Heart right ventricle (tissue), 16 donors: ENCODE measurements around the gene OPTC. TPM values are rescaled to one million over a fixed set of nuclear protein-coding genes. Genes with fewer than 3 reads are reported as not detected.

Experiments
- ATAC-seq, 8 donors: fragments of 200-7000 bp; cut with Tn5 transposase; one replicate each; pipeline ENCODE4 v1.9.1; 2020; ENCODE audit warnings: mild to moderate bottlenecking in 8 of 8, moderate library complexity in 8 of 8, moderate number of reproducible peaks in 1 of 8
- DNase-seq, 2 donors: peaks; one replicate each; pipeline ENCODE4 v3.0.0-alpha.2; 2020
- H3K27ac ChIP-seq, 10 donors: fragments of 200-600 bp; sonication (generic) in 2 of 10; one replicate each; pipeline versions ENCODE4 v1.5.0 to v1.8.0; 2020 to 2022; ENCODE audit warnings: mild to moderate bottlenecking in 3 of 10
- H3K27me3 ChIP-seq, 7 donors: fragments of 200-600 bp; one replicate each; pipeline ENCODE4 v1.8.0; 2021 to 2022; ENCODE audit warnings: mild to moderate bottlenecking in 2 of 7
- H3K36me3 ChIP-seq, 9 donors: fragments of 200-600 bp; sonication (generic) in 1 of 9; one replicate each; pipeline versions ENCODE4 v1.5.0 to v1.8.0; 2020 to 2022; ENCODE audit warnings: mild to moderate bottlenecking in 2 of 9
- H3K4me1 ChIP-seq, 9 donors: fragments of 200-600 bp; sonication (generic) in 1 of 9; one replicate each; pipeline versions ENCODE4 v1.5.0 to v1.8.0; 2020 to 2022; ENCODE audit warnings: mild to moderate bottlenecking in 4 of 9
- H3K4me3 ChIP-seq, 10 donors: fragments of 200-600 bp; sonication (generic) in 2 of 10; one replicate each; pipeline versions ENCODE4 v1.5.0 to v1.8.0; 2020 to 2022; ENCODE audit warnings: mild to moderate bottlenecking in 7 of 10, moderate library complexity in 2 of 10
- H3K9me3 ChIP-seq, 11 donors: fragments of 200-600 bp in 10 of 11; sonication (generic) in 2 of 11; one replicate each; pipeline versions ENCODE4 v1.5.0 to v1.8.0; 2013 to 2022; ENCODE audit warnings: mild to moderate bottlenecking in 2 of 11, control low read depth in 1 of 11, moderate library complexity in 1 of 11
- WGBS, 2 donors: extraction: QIAGEN DNeasy Blood & Tissue Kit; methylation state at CpG; one replicate each; pipeline ENCODE4 v1.1.7; 2013; ENCODE audit warnings: inconsistent platforms in 1 of 2; 5-methylcytosine and 5-hydroxymethylcytosine counted together
- intact Hi-C, 10 donors: fragments of 100-400 bp; cut with DNase I; formaldehyde crosslinking; loops; one replicate each; pipeline versions ENCODE4 v1.11.1 to v1.14.2; 2022
- polyA plus RNA-seq, 2 donors: library from polyadenylated mRNA; stranded (reverse); fragments of 200-250 nt; gene quantifications; one replicate each; pipeline ENCODE4 v1.2.3, GENCODE V29; 2013
- total RNA-seq, 10 donors: library from RNA; stranded (reverse); fragmentation: NEBNext Ultra II Directional in 3 of 10; extraction: Animal tissue kit (Norgen Biotek cat#: 25700) in 3 of 10; gene quantifications; one replicate each; pipeline versions ENCODE4 v1.2.1 to v1.2.4, GENCODE V29; 2021 to 2023
- TF ChIP-seq, protein P1 (sequence below), 9 donors: fragments of 200-600 bp; sonication (generic) in 2 of 9; IDR thresholded peaks; one replicate each; pipeline versions ENCODE4 v1.5.0 to v1.8.0; 2021 to 2022; ENCODE audit warnings: antibody characterized with exemption in 9 of 9, mild to moderate bottlenecking in 5 of 9, moderate library complexity in 1 of 9
- donor health status: Arrhythmogenic right ventricular cardiomyopathy.
- donor health status: ischemic (EF 13 %, LVEDD 7.1; RV severe dilation, severe dysfunction).
- donor health status: healthy with polysubstance abuse.
- donor health status: DM: no; HTN: yes; CAD: no.
- donor health status: DM: no; HTN: no; CAD: no.
- donor health status: ischemic (EF 25% LVEDD 6.9; RV normal size, moderate dysfunction).
- donor health status: ischemic (EF 25% LVEDD 5.7; RV mildly dilated, moderate dysfunction).
- donor health status: healthy.
- donor health status: DM: yes; HTN: yes; CAD: no.
- donor health status: Ischemic cardiomyopathy.
- donor health status: ischemic (EF 35%, LVEDD 5.7; RV mildly dilated, moderate dysfunction).
- donor health status: nonischemic (EF 11% LVEDD 7.7; RV severe dilation, severe dysfunction).
- donor health status: DM: yes; HTN: yes; CAD: no.
- donor health status: PGD.
- donor health status: ischemic (EF 29% LVEDD 5.4; RV normal size, mild dysfunction).
- donor health status: nonischemic (EF 23%, LVEDD 6.1; RV moderate dilation, normal function).

Gene OPTC
- total and polyA plus RNA-seq, 12 donors, result not detected

DNA sequence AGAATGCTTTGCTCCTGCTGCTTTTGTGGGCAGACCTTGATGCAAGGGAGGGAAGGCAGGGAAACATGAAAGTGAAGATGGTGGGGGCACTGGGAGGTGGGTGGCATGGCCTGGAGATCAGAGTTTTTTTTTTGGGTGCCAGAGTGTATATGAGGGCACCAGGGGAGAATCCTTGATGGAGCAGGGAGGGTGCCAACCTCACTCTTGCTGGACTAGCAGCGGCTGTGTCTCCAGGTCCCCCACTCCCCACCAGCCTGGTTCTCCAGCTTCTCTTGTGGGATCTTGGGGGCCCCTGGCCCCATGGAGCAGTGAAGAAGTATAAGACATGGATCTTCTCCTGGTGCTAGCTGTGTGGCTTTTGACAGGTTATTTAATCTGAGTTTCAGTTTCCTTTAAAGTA, 31.8 kb upstream of the OPTC start:
- DNase-seq (no peak), ATAC-seq (no peak)
- intact Hi-C loops, result loop anchor here in 1 of 10 donors (1.0 kb wide), 1 partner anchor 30 kb away; no protein-coding TSS in a partner anchor
- TF ChIP-seq, protein P1, sequence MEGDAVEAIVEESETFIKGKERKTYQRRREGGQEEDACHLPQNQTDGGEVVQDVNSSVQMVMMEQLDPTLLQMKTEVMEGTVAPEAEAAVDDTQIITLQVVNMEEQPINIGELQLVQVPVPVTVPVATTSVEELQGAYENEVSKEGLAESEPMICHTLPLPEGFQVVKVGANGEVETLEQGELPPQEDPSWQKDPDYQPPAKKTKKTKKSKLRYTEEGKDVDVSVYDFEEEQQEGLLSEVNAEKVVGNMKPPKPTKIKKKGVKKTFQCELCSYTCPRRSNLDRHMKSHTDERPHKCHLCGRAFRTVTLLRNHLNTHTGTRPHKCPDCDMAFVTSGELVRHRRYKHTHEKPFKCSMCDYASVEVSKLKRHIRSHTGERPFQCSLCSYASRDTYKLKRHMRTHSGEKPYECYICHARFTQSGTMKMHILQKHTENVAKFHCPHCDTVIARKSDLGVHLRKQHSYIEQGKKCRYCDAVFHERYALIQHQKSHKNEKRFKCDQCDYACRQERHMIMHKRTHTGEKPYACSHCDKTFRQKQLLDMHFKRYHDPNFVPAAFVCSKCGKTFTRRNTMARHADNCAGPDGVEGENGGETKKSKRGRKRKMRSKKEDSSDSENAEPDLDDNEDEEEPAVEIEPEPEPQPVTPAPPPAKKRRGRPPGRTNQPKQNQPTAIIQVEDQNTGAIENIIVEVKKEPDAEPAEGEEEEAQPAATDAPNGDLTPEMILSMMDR (IDR thresholded peaks at IDR 0.05), result no peak
- Histone ChIP-seq H3K27me3 (peaks cover 0 to 14% (median 0%) of the 10 kb centered on the region in 7 donors), H3K27ac (no peak overlapping the region), H3K9me3 (no peaks in the 10 kb centered on the region), H3K4me1 (peaks cover 4 to 41% (median 27%) of the 10 kb centered on the region in 9 donors), H3K36me3 (no peaks in the 10 kb centered on the region), H3K4me3 (no peak overlapping the region)
- 94 to 97% methylated on average over 1 of the region's 1 CpG for WGBS, 2 donors

DNA sequence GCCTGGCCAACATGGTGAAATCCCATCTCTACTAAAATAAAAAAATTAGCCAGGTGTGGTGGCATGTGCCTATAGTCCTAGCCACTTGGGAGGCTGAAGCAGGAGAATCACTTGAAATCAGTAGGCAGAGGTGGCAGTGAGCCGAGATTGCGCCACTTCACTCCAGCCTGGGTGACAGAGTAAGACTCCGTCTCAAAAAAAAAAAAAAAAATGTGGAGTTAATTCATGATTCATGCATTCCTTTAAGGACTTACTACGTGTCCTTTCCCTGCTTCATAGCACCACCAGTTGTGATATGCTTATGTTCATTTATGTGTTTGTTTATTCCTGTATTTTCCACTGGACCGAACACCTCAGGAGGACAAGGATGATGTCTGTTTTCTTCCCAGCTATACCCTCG, 31.1 kb upstream of the OPTC start:
- H3K4me1 ChIP-seq, result peaks cover 4 to 48% (median 35%) of the 10 kb centered on the region in 9 donors
- ATAC-seq (no peak), DNase-seq (no peak)
- H3K27me3 ChIP-seq, result peaks cover 0 to 14% (median 0%) of the 10 kb centered on the region in 7 donors
- H3K9me3 ChIP-seq, result no peaks in the 10 kb centered on the region
- intact Hi-C loops, result loop anchor here in 1 of 10 donors (1.0 kb wide), 1 partner anchor 29 kb away; no protein-coding TSS in a partner anchor
- WGBS, 2 donors, result 90 to 92% methylated on average over 6 of the region's 6 CpGs
- no peak overlapping the region for H3K4me3 ChIP-seq
- TF ChIP-seq, protein P1 (IDR thresholded peaks at IDR 0.05), result no peak
- H3K36me3 ChIP-seq, result no peaks in the 10 kb centered on the region
- H3K27ac ChIP-seq, result peak overlapping the region in 4 of 10 donors; percentile 14 to 75 (median 50)

DNA sequence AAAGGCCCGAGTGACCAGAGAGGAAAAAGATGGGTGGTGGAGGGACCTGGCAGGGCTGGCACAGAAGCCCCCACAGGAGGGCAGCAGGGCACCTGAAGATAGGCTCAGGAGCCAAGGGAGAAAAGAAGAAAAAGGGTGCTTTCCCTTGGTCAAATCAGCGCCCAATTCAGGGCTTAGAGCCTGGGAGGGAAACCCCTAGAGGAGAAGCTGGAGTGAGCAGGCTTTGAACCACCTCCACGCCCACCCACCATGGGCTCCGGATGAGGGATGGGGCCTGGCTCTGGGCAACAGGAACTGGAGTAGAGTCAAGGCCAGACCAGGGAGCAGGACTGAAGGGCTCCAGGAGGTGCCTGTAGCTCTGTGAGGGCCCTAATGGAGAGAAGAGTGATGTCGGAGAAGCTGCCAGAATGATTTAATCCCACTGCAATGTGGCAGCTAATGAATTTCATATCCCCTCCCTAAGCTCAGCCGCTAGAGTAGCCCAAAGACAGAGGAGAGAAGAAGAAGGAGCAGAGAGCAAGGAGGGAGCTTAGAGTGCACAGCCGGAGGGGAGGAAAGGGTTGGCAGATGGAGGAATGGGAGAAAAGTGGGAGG, 30.4 kb upstream of the OPTC start:
- 68 to 69% methylated on average over 7 of the region's 7 CpGs for WGBS, 2 donors
- Histone ChIP-seq H3K36me3 (no peaks in the 10 kb centered on the region), H3K27ac (peak overlapping the region in 9 of 10 donors; percentile 14 to 77 (median 66)), H3K4me3 (no peak overlapping the region), H3K4me1 (peaks cover 4 to 55% (median 36%) of the 10 kb centered on the region in 9 donors), H3K27me3 (peaks cover 0 to 14% (median 0%) of the 10 kb centered on the region in 7 donors), H3K9me3 (no peaks in the 10 kb centered on the region)
- ATAC-seq, result peak; percentile 18 to 56 (median 36)
- TF ChIP-seq, protein P1 (IDR thresholded peaks at IDR 0.05), result no peak
- no peak for DNase-seq
- intact Hi-C loops, result no loop called here

DNA sequence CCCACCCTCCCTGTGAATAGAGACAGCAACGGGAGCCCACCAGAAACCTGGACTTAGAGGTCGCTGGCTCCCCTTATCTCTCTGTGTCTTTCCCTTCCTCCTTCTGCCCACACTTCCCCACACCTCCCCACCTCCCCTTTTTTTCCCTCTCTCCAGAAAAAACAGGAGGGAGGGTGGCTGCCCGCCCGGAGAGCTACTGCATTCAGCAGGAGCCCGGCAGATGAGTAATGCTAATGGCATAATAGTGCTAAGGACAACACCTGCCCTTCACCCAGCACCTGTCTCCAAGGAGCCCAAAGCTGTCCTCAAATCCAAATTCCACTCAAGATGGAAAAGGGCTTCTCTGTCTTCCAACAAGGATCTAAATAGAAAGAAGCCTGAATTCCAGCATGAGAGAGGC, 29.7 kb upstream of the OPTC start:
- DNase-seq (no peak), ATAC-seq (peak in 3 of 8 donors; percentile 10 to 30 (median 13))
- Histone ChIP-seq H3K9me3 (no peaks in the 10 kb centered on the region), H3K27me3 (peaks cover 0 to 8% (median 0%) of the 10 kb centered on the region in 7 donors), H3K27ac (peak overlapping the region in 9 of 10 donors; percentile 14 to 77 (median 66)), H3K36me3 (no peaks in the 10 kb centered on the region), H3K4me3 (no peak overlapping the region), H3K4me1 (peaks cover 4 to 57% (median 36%) of the 10 kb centered on the region in 9 donors)
- WGBS, 2 donors, result 69 to 80% methylated on average over 5 of the region's 5 CpGs
- intact Hi-C loops, result no loop called here
- TF ChIP-seq, protein P1 (IDR thresholded peaks at IDR 0.05), result no peak
